Motor neuron (in vitro differentiated cells): ENCODE results near the gene NOL4L. TPM values are rescaled to one million over a fixed set of nuclear protein-coding genes. Genes with fewer than 3 reads are reported as not detected.
"Not testable (repeated sequence)": the region's sequence is repeated elsewhere in the genome, so short reads cannot be mapped to it uniquely, and the experiment has no call there.

Source experiments
- ATAC-seq, 8 experiments: fragments of 200-7000 bp; cut with Tn5 transposase; replicated peaks in 6 of 8; 2 replicates each; pipeline ENCODE4 v1.8.0; 2021; ENCODE audit warnings: mild to moderate bottlenecking in 8 of 8, moderate library complexity in 8 of 8
- H3K27ac ChIP-seq, 2 donors: fragments of 250-450 bp; sonication (Bioruptor Pico); 2 replicates each; pipeline ENCODE4 v1.9.0; 2021; ENCODE audit warnings: antibody characterized with exemption in 2 of 2, mild to moderate bottlenecking in 2 of 2, moderate library complexity in 1 of 2
- H3K4me1 ChIP-seq, 2 donors: fragments of 250-450 bp; sonication (Bioruptor Pico); replicated peaks in 1 of 2; 2 replicates each; pipeline ENCODE4 v1.6.1; 2021; ENCODE audit warnings: antibody characterized with exemption in 2 of 2, mild to moderate bottlenecking in 2 of 2, moderate library complexity in 1 of 2
- H3K4me3 ChIP-seq, 5 donors: fragments of 250-450 bp; sonication (Bioruptor Pico); 2 replicates each; pipeline ENCODE4 v1.9.0; 2021; ENCODE audit warnings: antibody characterized with exemption in 5 of 5, mild to moderate bottlenecking in 5 of 5, moderate library complexity in 4 of 5
- WGBS, 10 experiments: fragments of 450-650 bp; shearing (Covaris generic); methylation state at CpG; one replicate each; pipeline ENCODE4 v1.0.0; 2022; 5-methylcytosine and 5-hydroxymethylcytosine counted together
- in situ Hi-C, 9 experiments: fragments of 400-800 bp; cut with MboI; loops; one replicate each; pipeline ENCODE4 v1.15.0; 2021; ENCODE audit warnings: low sequenced_read_pairs in 9 of 9, low pct_unique_long_range_greater_than_20kb in 2 of 9; ENCODE audit not compliant: unreplicated experiment in 9 of 9
- total RNA-seq, 8 experiments: library from RNA; unstranded; fragments of 300-600 nt; gene quantifications; 2 replicates each; pipeline versions ENCODE4 v1.2.3 to v1.2.4, GENCODE V29; 2022

Gene NOL4L
- total RNA-seq, 8 experiments from 2014 or later = 9.1 to 34.6 (median 20.4) TPM

GRCh38 chr20:32470025-32470861 is 114.9 kb downstream of the NOL4L start:
- in situ Hi-C loops = no loop called here
- ATAC-seq = peak in 6 of 8 experiments; percentile 1 to 46 (median 36)
- Histone ChIP-seq H3K4me1 (peaks cover 59 to 66% of the 10 kb centered on the region in 2 donors), H3K4me3 (no peak overlapping the region), H3K27ac (peak overlapping the region; percentile 38 to 48)
- WGBS, 10 experiments = 60 to 100% (median 90%) methylated on average over 1 to 6 of the region's 27 CpGs; no CpG with 5 or more reads in 7 of the 10 experiments

- no peak for ATAC-seq
- Histone ChIP-seq H3K4me1 (peaks cover 59 to 67% of the 10 kb centered on the region in 2 donors), H3K4me3 (no peak overlapping the region), H3K27ac (no peak overlapping the region)
- 84 to 100% (median 98%) methylated on average over 1 to 5 of the region's 7 CpGs; no CpG with 5 or more reads in 1 of the 10 experiments for WGBS, 10 experiments
- in situ Hi-C loops = no loop called here
Measured at GRCh38 chr20:32468860-32469259, 116.3 kb downstream of the NOL4L start.

- WGBS, 10 experiments = 98% methylated on average over 6 of the region's 6 CpGs; no CpG with 5 or more reads in 9 of the 10 experiments
- no peak overlapping the region for H3K4me3 ChIP-seq
- H3K27ac ChIP-seq = no peak overlapping the region
- H3K4me1 ChIP-seq = peaks cover 58 to 67% of the 10 kb centered on the region in 2 donors
- in situ Hi-C loops = no loop called here
- ATAC-seq = no peak
Measured at GRCh38 chr20:32468313-32468640, 116.9 kb downstream of the NOL4L start.

GRCh38 chr20:32467506-32468312 is 117.4 kb downstream of the NOL4L start:
- Histone ChIP-seq H3K4me1 (peaks cover 58 to 66% of the 10 kb centered on the region in 2 donors), H3K27ac (peak overlapping the region in 1 of 2 donors; percentile 68), H3K4me3 (no peak overlapping the region)
- 81 to 100% methylated on average over 2 to 5 of the region's 12 CpGs; no CpG with 5 or more reads in 8 of the 10 experiments for WGBS, 10 experiments
- no peak for ATAC-seq
- in situ Hi-C loops = no loop called here

GRCh38 chr20:32466739-32467505 is 118.2 kb downstream of the NOL4L start:
- H3K4me1 ChIP-seq = peaks cover 51 to 59% of the 10 kb centered on the region in 2 donors
- peak overlapping the region in 1 of 2 donors; percentile 68 for H3K27ac ChIP-seq

GRCh38 chr20:32465901-32466675 is 119.0 kb downstream of the NOL4L start:
- H3K4me1 ChIP-seq = peaks cover 51 to 59% of the 10 kb centered on the region in 2 donors
- 27 to 100% (median 87%) methylated on average over 1 to 4 of the region's 15 CpGs; no CpG with 5 or more reads in 5 of the 10 experiments for WGBS, 10 experiments
- ATAC-seq = peak in 5 of 8 experiments; percentile 31 to 59 (median 53)
- H3K4me3 ChIP-seq, in situ Hi-C loops: not testable (repeated sequence)
- H3K27ac ChIP-seq = peak overlapping the region; percentile 23 to 48

More at GRCh38 chr20:32466739-32467505, 118.2 kb downstream of the NOL4L start:
- in situ Hi-C loops = no loop called here
- 89 to 100% (median 97%) methylated on average over 1 to 5 of the region's 16 CpGs; no CpG with 5 or more reads in 6 of the 10 experiments for WGBS, 10 experiments
- ATAC-seq = peak in 5 of 8 experiments; percentile 1 to 7 (median 6)
- H3K4me3 ChIP-seq = no peak overlapping the region

- peaks cover 48 to 54% of the 10 kb centered on the region in 2 donors for H3K4me1 ChIP-seq
- 33 to 100% (median 60%) methylated on average over 1 of the region's 24 CpGs; no CpG with 5 or more reads in 6 of the 10 experiments for WGBS, 10 experiments
- H3K4me3 ChIP-seq = no peak overlapping the region
- in situ Hi-C loops = no loop called here
- H3K27ac ChIP-seq = peak overlapping the region; percentile 26 to 49
- peak in 3 of 8 experiments; percentile 1 to 84 (median 15) for ATAC-seq
Measured at GRCh38 chr20:32465092-32465900, 119.8 kb downstream of the NOL4L start.

- H3K4me1 ChIP-seq = peaks cover 41 to 47% of the 10 kb centered on the region in 2 donors
Measured at GRCh38 chr20:32464401-32465091, 120.6 kb downstream of the NOL4L start.

GRCh38 chr20:32463642-32464400 is 121.3 kb downstream of the NOL4L start:
- Histone ChIP-seq H3K4me3 (no peak overlapping the region), H3K27ac (peak overlapping the region; percentile 74 to 81), H3K4me1 (peaks cover 40 to 45% of the 10 kb centered on the region in 2 donors)
- ATAC-seq = peak in 6 of 8 experiments; percentile 19 to 86 (median 79)
- in situ Hi-C loops = no loop called here
- WGBS, 10 experiments = 33 to 100% (median 91%) methylated on average over 2 to 11 of the region's 28 CpGs; no CpG with 5 or more reads in 7 of the 10 experiments

More at GRCh38 chr20:32464401-32465091, 120.6 kb downstream of the NOL4L start:
- Histone ChIP-seq H3K4me3 (no peak overlapping the region), H3K27ac (peak overlapping the region; percentile 74 to 81)
- peak in 5 of 8 experiments; percentile 11 to 30 (median 20) for ATAC-seq
- in situ Hi-C loops = no loop called here
- WGBS, 10 experiments = 89 to 100% (median 94%) methylated on average over 2 to 7 of the region's 20 CpGs; no CpG with 5 or more reads in 5 of the 10 experiments

- Histone ChIP-seq H3K4me3 (no peak overlapping the region), H3K4me1 (peaks cover 46 to 51% of the 10 kb centered on the region in 2 donors), H3K27ac (peak overlapping the region; percentile 74 to 81)
- in situ Hi-C loops = no loop called here
- ATAC-seq = no peak
- 48 to 100% (median 80%) methylated on average over 2 to 7 of the region's 15 CpGs; no CpG with 5 or more reads in 3 of the 10 experiments for WGBS, 10 experiments
Measured at GRCh38 chr20:32462900-32463641, 122.1 kb downstream of the NOL4L start.
